OCI-LY3 (cell line): Measurements from ENCODE around the gene PAN3.

Experiments used
- H2AFZ ChIP-seq: fragments of 200-600, 300-600 bp; shearing (Covaris generic); 2 replicates; pipeline ENCODE4 v1.6.0; 2014; ENCODE audit warnings: antibody characterized with exemption, low read depth, low read length
- H3K27ac ChIP-seq: fragments of 200-600, 300-600 bp; sonication (generic); 2 replicates; pipeline ENCODE4 v1.5.1; 2014; ENCODE audit warnings: mild to moderate bottlenecking, low read length, moderate library complexity, mixed read lengths
- H3K27me3 ChIP-seq: fragments of 200-600, 300-600 bp; sonication (generic); 2 replicates; pipeline ENCODE4 v1.6.1; 2014; ENCODE audit warnings: low read depth, low read length, mixed read lengths
- H3K36me3 ChIP-seq: fragments of 200-600, 300-600 bp; sonication (generic); replicated peaks from 2 replicates; pipeline ENCODE3; 2014; ENCODE audit warnings: low read depth, low read length, mixed read lengths
- H3K4me1 ChIP-seq: fragments of 300-600, 200-600 bp; sonication (generic); 2 replicates; pipeline ENCODE4 v1.6.1; 2014; ENCODE audit warnings: low read length, mixed read lengths
- H3K4me2 ChIP-seq: fragments of 200-600, 300-600 bp; sonication (generic); 2 replicates; pipeline ENCODE4 v1.6.1; 2014; ENCODE audit warnings: low read length, mixed read lengths
- H3K4me3 ChIP-seq: fragments of 300-600, 200-600 bp; sonication (generic); 2 replicates; pipeline ENCODE4 v1.5.1; 2014; ENCODE audit warnings: antibody characterized with exemption, mild to moderate bottlenecking, low read length, moderate library complexity
- H3K79me2 ChIP-seq: fragments of 300-600, 200-600 bp; shearing (Covaris generic); 2 replicates; pipeline ENCODE4 v1.6.1; 2014; ENCODE audit warnings: mild to moderate bottlenecking, low read length, mixed read lengths
- H3K9ac ChIP-seq: fragments of 300-600, 200-600 bp; shearing (Covaris generic); 2 replicates; pipeline ENCODE4 v1.6.0; 2014; ENCODE audit warnings: mild to moderate bottlenecking, low read length, moderate library complexity
- H3K9me3 ChIP-seq: fragments of 200-600, 300-600 bp; shearing (Covaris generic); 2 replicates; pipeline ENCODE4 v1.6.1; 2014; ENCODE audit warnings: low read length, mixed read lengths; ENCODE audit not compliant: insufficient read depth
- H4K20me1 ChIP-seq: fragments of 200-600, 300-600 bp; sonication (generic); 2 replicates; pipeline ENCODE4 v1.6.1; 2016; ENCODE audit warnings: low read length, mixed read lengths; ENCODE audit not compliant: insufficient read depth
- EZH2phosphoT487 ChIP-seq: fragments of 200-600 bp; shearing (Covaris generic); IDR thresholded peaks from 2 replicates; pipeline ENCODE4 v1.6.1; 2018; ENCODE audit warnings: antibody characterized with exemption, mixed run types, low read depth
- TF ChIP-seq, protein P1 (sequence below): fragments of 200-600, 300-600 bp; sonication (generic); IDR thresholded peaks from 2 replicates; pipeline ENCODE4 v1.5.1; 2014; ENCODE audit warnings: antibody characterized with exemption, low read length, low read depth

PAN3 gene

DNA sequence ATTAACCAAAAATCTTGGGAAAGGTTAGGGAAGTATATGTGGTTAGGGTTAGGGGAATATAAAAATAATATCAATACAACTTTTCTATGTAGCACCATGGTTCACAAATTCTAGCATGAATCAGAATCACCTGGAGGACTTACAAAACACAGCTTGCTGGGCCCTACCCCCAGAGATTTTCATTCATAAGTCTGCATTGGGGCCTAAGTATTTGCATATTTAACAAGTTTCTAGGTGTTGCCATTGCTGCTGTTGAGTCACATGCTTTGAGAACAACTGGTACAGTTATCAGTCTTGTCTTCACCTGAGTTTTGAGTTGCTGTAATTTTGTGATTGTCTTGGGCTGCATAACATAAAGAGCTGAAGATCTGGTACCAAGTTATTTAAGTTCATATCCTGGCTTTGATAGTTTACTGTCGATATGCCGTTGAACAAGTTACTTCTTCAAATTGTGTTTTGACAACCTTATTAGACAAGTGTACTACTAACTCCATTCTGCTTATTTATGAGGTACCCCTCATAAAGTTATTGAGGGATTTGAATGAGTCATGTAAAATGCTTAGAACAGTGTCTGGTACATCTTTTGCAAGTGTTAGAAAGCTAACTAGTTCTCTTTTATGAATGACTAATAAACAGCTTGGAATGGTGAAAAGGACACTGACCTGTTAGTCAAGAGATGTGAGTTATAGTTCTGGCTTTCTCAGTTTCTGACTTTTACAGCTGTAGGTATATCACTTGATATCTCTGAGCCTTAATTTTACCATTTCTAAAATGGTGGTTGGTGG, 132.9 kb downstream of the PAN3 start:
- Histone ChIP-seq H3K4me3 (no peak overlapping the region), H3K36me3 (peaks cover 42% of the 10 kb centered on the region), H2AFZ (no peak overlapping the region), H3K4me1 (peaks cover 13% of the 10 kb centered on the region), H3K9ac (no peak overlapping the region), H3K79me2 (no peaks in the 10 kb centered on the region), H4K20me1 (no peaks in the 10 kb centered on the region), H3K4me2 (no peak overlapping the region), H3K27ac (no peak overlapping the region), H3K27me3 (no peaks in the 10 kb centered on the region), H3K9me3 (peaks cover 11% of the 10 kb centered on the region)
- TF ChIP-seq EZH2phosphoT487, result no peak
- TF ChIP-seq, protein P1, sequence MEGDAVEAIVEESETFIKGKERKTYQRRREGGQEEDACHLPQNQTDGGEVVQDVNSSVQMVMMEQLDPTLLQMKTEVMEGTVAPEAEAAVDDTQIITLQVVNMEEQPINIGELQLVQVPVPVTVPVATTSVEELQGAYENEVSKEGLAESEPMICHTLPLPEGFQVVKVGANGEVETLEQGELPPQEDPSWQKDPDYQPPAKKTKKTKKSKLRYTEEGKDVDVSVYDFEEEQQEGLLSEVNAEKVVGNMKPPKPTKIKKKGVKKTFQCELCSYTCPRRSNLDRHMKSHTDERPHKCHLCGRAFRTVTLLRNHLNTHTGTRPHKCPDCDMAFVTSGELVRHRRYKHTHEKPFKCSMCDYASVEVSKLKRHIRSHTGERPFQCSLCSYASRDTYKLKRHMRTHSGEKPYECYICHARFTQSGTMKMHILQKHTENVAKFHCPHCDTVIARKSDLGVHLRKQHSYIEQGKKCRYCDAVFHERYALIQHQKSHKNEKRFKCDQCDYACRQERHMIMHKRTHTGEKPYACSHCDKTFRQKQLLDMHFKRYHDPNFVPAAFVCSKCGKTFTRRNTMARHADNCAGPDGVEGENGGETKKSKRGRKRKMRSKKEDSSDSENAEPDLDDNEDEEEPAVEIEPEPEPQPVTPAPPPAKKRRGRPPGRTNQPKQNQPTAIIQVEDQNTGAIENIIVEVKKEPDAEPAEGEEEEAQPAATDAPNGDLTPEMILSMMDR, result no peak

DNA sequence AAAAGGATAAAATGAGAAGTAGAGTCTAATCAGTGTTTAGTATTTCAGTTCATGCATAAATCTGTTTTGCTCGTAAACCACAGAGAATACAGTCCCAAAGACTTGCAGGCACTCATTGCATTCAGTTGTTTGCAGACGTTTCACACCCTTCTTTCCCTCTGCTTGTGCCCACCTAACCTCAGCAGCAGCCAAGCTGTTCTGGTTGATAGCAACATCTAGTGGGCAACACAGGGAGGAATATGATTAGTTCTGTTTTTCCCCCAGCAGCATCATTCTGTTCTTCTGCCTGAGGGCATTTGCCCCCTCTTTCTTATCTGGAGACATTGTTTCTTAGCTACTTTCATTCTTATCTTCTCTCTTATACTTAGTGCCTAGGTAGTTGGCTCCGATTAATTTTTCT, 135.6 kb downstream of the PAN3 start:
- H3K9ac ChIP-seq, result no peak overlapping the region
- H3K27me3 ChIP-seq, result no peaks in the 10 kb centered on the region
- H4K20me1 ChIP-seq, result no peaks in the 10 kb centered on the region
- no peaks in the 10 kb centered on the region for H3K9me3 ChIP-seq
- no peak overlapping the region for H2AFZ ChIP-seq
- H3K4me2 ChIP-seq, result no peak overlapping the region
- H3K27ac ChIP-seq, result no peak overlapping the region
- no peaks in the 10 kb centered on the region for H3K79me2 ChIP-seq
- TF ChIP-seq EZH2phosphoT487, result no peak
- TF ChIP-seq, protein P1, result peak; percentile 40
- peaks cover 5% of the 10 kb centered on the region for H3K4me1 ChIP-seq
- peaks cover 34% of the 10 kb centered on the region for H3K36me3 ChIP-seq
- no peak overlapping the region for H3K4me3 ChIP-seq

DNA sequence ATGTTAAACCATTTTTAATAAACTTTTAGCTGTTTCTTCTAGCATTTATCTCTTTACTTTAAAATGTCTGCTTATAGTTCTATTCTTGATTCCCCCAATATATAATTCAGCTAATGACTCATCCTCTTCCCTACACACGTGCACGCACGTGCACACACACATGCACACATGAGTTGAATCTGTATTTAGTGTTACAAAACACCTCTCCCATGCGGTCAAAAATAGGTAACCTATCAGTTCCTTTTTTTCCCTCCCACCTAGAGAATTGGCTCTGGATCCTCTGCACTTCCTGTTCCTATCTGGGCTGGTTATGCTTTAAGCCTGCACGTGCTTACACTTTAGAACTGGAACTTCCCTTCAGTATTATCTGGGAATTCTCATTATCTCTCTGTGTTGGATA, 144.1 kb downstream of the PAN3 start:
- no peak overlapping the region for H3K9ac ChIP-seq
- H3K4me3 ChIP-seq, result no peak overlapping the region
- H3K27me3 ChIP-seq, result no peaks in the 10 kb centered on the region
- H3K9me3 ChIP-seq, result no peaks in the 10 kb centered on the region
- peaks cover 27% of the 10 kb centered on the region for H3K4me1 ChIP-seq
- H3K79me2 ChIP-seq, result no peaks in the 10 kb centered on the region
- peak overlapping the region; percentile 15; the same call in 1 of the 2 replicates for H3K27ac ChIP-seq
- TF ChIP-seq, protein P1, result no peak
- H3K4me2 ChIP-seq, result peak overlapping the region; percentile 21
- no peak overlapping the region for H2AFZ ChIP-seq
- peaks cover 48% of the 10 kb centered on the region for H3K36me3 ChIP-seq
- H4K20me1 ChIP-seq, result no peaks in the 10 kb centered on the region

DNA sequence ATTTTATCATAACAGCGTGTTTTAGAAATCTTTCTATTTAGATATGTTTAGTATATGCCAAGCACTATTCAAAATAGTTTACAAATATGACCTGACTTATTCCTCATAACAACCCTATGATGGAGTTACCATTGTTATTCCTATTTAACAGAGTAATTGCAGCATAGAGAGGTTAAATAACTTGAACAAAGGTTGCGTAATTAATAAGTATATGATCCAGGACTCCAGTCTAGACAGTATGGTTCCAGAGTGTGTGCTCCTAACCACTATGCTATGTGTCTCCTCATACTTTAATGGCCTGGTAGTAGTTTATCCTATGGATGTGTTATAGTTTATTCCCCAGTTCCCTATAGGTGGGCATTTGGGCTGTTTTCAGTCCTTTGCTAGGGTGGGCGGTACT, 145.3 kb downstream of the PAN3 start:
- Histone ChIP-seq H3K4me2 (no peak overlapping the region), H4K20me1 (no peaks in the 10 kb centered on the region), H2AFZ (no peak overlapping the region), H3K4me3 (no peak overlapping the region), H3K4me1 (peaks cover 27% of the 10 kb centered on the region), H3K27ac (no peak overlapping the region), H3K79me2 (no peaks in the 10 kb centered on the region), H3K36me3 (peaks cover 48% of the 10 kb centered on the region), H3K27me3 (no peaks in the 10 kb centered on the region), H3K9ac (no peak overlapping the region), H3K9me3 (no peaks in the 10 kb centered on the region)
- TF ChIP-seq EZH2phosphoT487, result no peak
